ENCODE measurements around the gene AP1M2.

DNA sequence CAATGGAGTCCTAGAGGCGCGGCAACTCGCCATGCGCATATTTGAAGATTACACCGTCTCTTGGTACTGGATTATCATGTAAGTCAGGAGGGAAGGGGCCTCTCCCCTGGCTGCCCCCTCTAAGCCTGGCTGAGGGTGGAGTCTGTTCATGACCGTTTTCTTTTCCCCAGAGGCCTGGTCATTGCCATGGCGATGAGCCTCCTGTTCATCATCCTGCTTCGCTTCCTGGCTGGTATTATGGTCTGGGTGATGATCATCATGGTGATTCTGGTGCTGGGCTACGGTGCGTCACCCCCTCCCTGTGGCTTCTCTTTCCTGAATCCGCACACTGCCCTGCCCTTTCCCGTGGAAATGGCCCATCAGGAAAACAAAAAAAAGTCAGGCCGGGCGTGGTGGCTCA, 44.8 kb upstream of the AP1M2 start:
- TF ChIP-seq, protein P1, sequence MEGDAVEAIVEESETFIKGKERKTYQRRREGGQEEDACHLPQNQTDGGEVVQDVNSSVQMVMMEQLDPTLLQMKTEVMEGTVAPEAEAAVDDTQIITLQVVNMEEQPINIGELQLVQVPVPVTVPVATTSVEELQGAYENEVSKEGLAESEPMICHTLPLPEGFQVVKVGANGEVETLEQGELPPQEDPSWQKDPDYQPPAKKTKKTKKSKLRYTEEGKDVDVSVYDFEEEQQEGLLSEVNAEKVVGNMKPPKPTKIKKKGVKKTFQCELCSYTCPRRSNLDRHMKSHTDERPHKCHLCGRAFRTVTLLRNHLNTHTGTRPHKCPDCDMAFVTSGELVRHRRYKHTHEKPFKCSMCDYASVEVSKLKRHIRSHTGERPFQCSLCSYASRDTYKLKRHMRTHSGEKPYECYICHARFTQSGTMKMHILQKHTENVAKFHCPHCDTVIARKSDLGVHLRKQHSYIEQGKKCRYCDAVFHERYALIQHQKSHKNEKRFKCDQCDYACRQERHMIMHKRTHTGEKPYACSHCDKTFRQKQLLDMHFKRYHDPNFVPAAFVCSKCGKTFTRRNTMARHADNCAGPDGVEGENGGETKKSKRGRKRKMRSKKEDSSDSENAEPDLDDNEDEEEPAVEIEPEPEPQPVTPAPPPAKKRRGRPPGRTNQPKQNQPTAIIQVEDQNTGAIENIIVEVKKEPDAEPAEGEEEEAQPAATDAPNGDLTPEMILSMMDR (IDR thresholded peaks at IDR 0.05; ENCODE audit: insufficient read depth, low read length, poor library complexity, severe bottlenecking): no peak
- TF ChIP-seq EZH2phosphoT487 (conservative IDR thresholded peaks at IDR 0.05; ENCODE audit: low read length): no peak

Data from SU-DHL-6 (cell line).